ENCODE measurements around the gene NT5C. TPM values are rescaled to one million over a fixed set of nuclear protein-coding genes. Genes with fewer than 3 reads are reported as not detected.

NT5C gene
- total RNA-seq, 4 donors from 2014 or later, result 56.0 to 101 (median 68.6) TPM

DNA sequence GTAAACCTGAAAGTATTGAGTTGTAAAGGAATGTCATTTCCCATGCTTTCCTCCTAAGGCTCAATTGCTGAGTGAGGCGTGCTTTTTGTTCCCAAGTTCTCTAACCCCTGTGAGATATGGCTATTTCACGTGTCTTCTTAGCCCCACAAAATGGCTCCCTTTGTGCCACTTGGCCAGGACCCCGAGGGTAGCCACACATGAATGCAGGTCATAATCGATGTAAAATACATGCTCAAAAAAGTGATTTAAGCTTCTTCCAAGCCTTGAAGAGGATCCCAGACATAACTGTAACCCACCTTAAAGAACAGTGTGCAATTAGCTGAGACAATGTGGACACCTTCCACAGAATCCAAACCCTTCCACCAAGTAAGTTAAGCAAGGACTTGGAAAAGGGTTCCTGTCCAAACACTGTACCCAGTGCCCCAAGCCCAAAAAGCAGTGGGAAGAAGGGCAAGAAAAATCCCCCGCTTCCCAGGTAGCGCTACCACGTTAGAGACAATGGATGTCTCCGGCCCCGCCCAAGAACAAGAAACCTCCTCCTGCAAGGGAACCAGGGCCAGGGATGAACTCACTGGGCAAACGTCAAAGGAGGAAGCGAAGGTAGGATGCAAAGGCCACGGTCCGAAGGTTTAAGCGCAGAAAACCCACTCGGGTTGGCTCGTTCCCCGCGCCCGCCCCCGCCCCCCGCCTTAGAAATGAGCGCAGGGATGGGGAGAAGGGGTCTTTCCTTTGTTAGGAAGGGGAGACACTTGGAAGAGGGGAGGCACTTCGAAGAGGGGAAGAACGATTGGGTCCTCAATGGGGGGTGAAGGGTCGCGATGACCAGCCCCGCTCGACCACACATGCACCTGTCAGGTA, 21.6 kb upstream of the NT5C start:
- TF ChIP-seq CTCF (IDR thresholded peaks at IDR 0.05), result no peak
- no peak for ATAC-seq (ENCODE audit: low FRiP score)

GRCh38 chr17:75152523-75152921, 21.0 kb upstream of the NT5C start:
- no peak for TF ChIP-seq CTCF (IDR thresholded peaks at IDR 0.05)
- DNase-seq (ENCODE audit: low spot score) (no peak), ATAC-seq (ENCODE audit: low FRiP score) (no peak)

More for the DNA sequence above, 21.6 kb upstream of the NT5C start:
- DNase-seq (ENCODE audit: low spot score), result no peak

DNA sequence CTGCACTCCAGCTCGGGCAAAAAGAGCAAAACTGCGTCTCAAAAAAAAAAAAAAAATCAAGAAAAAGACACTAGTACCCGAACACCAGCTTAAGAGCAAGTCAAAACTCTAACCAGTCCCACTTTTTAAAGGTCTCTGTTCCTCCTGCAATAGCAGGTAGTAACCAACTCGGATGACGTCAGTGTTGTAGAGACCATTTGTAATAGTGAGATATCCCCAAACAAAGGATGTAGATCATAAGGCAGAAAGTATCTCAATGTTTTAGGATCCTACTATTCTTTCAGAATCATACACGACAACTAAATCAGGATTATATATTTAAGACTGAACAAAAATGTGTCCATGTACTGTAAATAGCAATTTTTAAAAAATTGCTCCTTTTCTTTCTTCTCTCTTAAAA, 20.4 kb upstream of the NT5C start:
- ATAC-seq (ENCODE audit: low FRiP score) (no peak), DNase-seq (ENCODE audit: low spot score) (no peak)
- TF ChIP-seq CTCF (IDR thresholded peaks at IDR 0.05), result no peak

DNA sequence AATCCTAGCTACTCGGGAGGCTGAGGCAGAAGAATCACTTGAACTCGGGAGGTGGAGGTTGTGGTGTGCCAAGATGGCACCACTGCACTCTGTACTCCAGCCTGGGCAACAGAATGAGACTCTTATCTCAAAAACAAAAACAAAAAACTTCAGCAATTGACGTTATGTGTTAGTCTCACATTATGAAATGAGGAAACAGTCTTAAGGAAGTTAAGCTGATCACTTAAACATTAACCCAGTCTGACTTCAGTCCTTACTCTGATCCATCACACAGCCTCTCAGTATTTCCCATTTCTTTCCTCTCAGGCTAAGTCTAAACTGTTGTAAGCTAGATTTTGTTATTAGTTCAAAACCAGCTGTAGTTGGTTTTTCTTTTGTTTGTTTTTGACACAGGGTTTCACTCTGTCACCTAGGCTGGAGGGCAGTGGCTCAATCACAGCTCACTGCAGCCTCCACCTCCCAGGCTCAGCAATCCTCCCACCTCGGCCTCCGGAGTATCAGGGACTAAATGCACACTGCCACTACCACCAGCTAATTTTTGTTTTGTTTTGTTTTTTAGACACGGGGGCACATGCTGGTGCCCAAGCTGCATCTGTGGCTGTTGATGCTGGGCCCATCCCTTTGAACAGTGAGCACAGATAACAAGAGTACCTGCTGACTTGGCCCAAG, 16.5 kb upstream of the NT5C start:
- TF ChIP-seq CTCF (IDR thresholded peaks at IDR 0.05), result no peak
- no peak for ATAC-seq (ENCODE audit: low FRiP score)
- DNase-seq (ENCODE audit: low spot score), result no peak

DNA sequence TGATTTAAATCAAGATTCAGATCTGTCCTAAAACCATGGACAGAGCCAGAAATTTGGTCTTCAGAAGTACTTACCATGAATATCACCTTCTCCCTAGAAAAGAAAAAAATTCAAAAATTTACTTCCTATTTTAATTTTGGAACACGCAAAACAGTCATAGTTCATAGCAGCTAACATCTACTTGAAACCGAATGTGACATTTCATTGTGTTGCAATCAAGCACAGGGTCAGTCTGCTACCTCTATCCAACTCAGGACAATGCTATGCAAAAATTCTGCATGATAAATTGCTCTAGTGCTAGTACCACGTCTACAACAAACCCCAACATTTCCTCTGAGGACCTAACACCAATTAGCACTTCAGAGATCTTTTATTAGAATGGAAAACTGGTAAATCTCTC, 15.1 kb upstream of the NT5C start:
- no peak for DNase-seq (ENCODE audit: low spot score)
- ATAC-seq (ENCODE audit: low FRiP score), result no peak
- TF ChIP-seq CTCF (IDR thresholded peaks at IDR 0.05), result no peak

- no peak for TF ChIP-seq CTCF (IDR thresholded peaks at IDR 0.05)
- DNase-seq (ENCODE audit: low spot score) (no peak), ATAC-seq (ENCODE audit: low FRiP score) (no peak)
Observed at GRCh38 chr17:75144816-75145512, 13.4 kb upstream of the NT5C start.

All from omental fat pad (tissue), 4 donors.